Ovary (tissue), 9 donors: ENCODE results near the gene TAF11L10. TPM values are rescaled to one million over a fixed set of nuclear protein-coding genes. Genes with fewer than 3 reads are reported as not detected.

Experiments
- polyA plus RNA-seq, 2 donors: library from polyadenylated mRNA; stranded (reverse); fragments of 200-250 nt in 1 of 2; fragments of 350-450 nt in 1 of 2; fragmentation: Illumina TruSeq in 1 of 2; extraction: RNeasy Lipid Tissue Mini Kit (QIAGEN cat#74804) in 1 of 2; gene quantifications; one replicate each; pipeline ENCODE4 v1.2.3, GENCODE V29; 2013 to 2014
- small RNA-seq: library from RNA; depleted of rRNA; stranded (forward); fragments of <200 nt; gene quantifications from one replicate; pipeline ENCODE3, GENCODE V24; 2016
- total RNA-seq, 7 donors: library from RNA; depleted of rRNA in 2 of 7; stranded (reverse); fragments of >200 nt in 2 of 7; fragmentation: NEBNext Ultra II Directional in 3 of 7; extraction: Animal tissue kit (Norgen Biotek cat#: 25700) in 3 of 7; gene quantifications; one replicate each; pipeline versions ENCODE4 v1.1.0 to v1.2.4, GENCODE V29; 2016 to 2023
- donor health status: DM: no; HTN: no; CAD: no; lungs with moderate emphysema.
- donor health status: DM: no; HTN: no; CAD: no.
- donor health status: Bipolar disorder and iron deficiency.
- donor health status: DM: yes; HTN: yes; CAD: no.
- donor health status: DM: no; HTN: no; CAD: no.
- donor health status: DM: yes; HTN: yes; CAD: no.

Gene TAF11L10
- total and polyA plus RNA-seq, 9 donors = not detected

Small RNAs within 50 kb of the gene (small RNA-seq; reads per million reads assigned to genes)
- gene AC233724.1 = not detected
- not detected for gene AC233724.3
- not detected for gene AC233724.4
- gene AC233724.6 = not detected
- not detected for gene AC233724.7

Other genes with a start within 250 kb of the TAF11L10 start
- not detected for gene TAF11L2, start 99.6 kb downstream of the TAF11L10 start, total RNA-seq
- not detected for gene TAF11L2, start 99.6 kb downstream of the TAF11L10 start, polyA plus RNA-seq
- not detected for gene TAF11L3, start 79.5 kb downstream of the TAF11L10 start, total RNA-seq
- not detected for gene TAF11L3, start 79.5 kb downstream of the TAF11L10 start, polyA plus RNA-seq
- not detected for gene TAF11L4, start 76.0 kb downstream of the TAF11L10 start, total RNA-seq
- not detected for gene TAF11L4, start 76.0 kb downstream of the TAF11L10 start, polyA plus RNA-seq
- not detected for gene TAF11L5, start 72.6 kb downstream of the TAF11L10 start, total RNA-seq
- not detected for gene TAF11L5, start 72.6 kb downstream of the TAF11L10 start, polyA plus RNA-seq
- not detected for gene TAF11L6, start 69.2 kb downstream of the TAF11L10 start, total RNA-seq
- not detected for gene TAF11L6, start 69.2 kb downstream of the TAF11L10 start, polyA plus RNA-seq
- gene TAF11L7, start 12.1 kb downstream of the TAF11L10 start, total RNA-seq = not detected
- gene TAF11L7, start 12.1 kb downstream of the TAF11L10 start, polyA plus RNA-seq = not detected
- gene TAF11L8, start 6.9 kb downstream of the TAF11L10 start, total RNA-seq = not detected
- not detected for gene TAF11L8, start 6.9 kb downstream of the TAF11L10 start, polyA plus RNA-seq
- gene TAF11L9, start 3.4 kb downstream of the TAF11L10 start, total RNA-seq = not detected
- gene TAF11L9, start 3.4 kb downstream of the TAF11L10 start, polyA plus RNA-seq = not detected
- not detected for gene TAF11L11, start 6.4 kb upstream of the TAF11L10 start, total RNA-seq
- gene TAF11L11, start 6.4 kb upstream of the TAF11L10 start, polyA plus RNA-seq = not detected
- not detected for gene TAF11L12, start 12.6 kb upstream of the TAF11L10 start, total RNA-seq
- not detected for gene TAF11L12, start 12.6 kb upstream of the TAF11L10 start, polyA plus RNA-seq
- gene TAF11L13, start 34.3 kb upstream of the TAF11L10 start, total RNA-seq = not detected
- not detected for gene TAF11L13, start 34.3 kb upstream of the TAF11L10 start, polyA plus RNA-seq
- not detected for gene TAF11L14, start 36.6 kb upstream of the TAF11L10 start, total RNA-seq
- gene TAF11L14, start 36.6 kb upstream of the TAF11L10 start, polyA plus RNA-seq = not detected